Esophagus squamous epithelium (tissue), 5 donors: ENCODE data around the gene HCLS1. TPM values are rescaled to one million over a fixed set of nuclear protein-coding genes. Genes with fewer than 3 reads are reported as not detected.

Experiments
- DNase-seq: peaks from one replicate; lab custom pipeline; 2025; lab: John Stamatoyannopoulos, UW
- H3K27ac ChIP-seq, 4 donors: fragments of 200-600 bp; sonication (generic); one replicate each; pipeline ENCODE4 v1.5.1; 2016 to 2019; ENCODE audit warnings: mild to moderate bottlenecking in 1 of 4
- H3K27me3 ChIP-seq, 4 donors: fragments of 200-600 bp; sonication (generic); 1 replicate in 3 of 4; 2 replicates in 1 of 4; pipeline versions ENCODE4 v1.5.1 to v1.6.0; 2017 to 2021; ENCODE audit warnings: antibody characterized with exemption in 1 of 4
- H3K36me3 ChIP-seq, 3 donors: fragments of 200-600 bp; sonication (generic); one replicate each; pipeline ENCODE4 v1.5.1; 2016 to 2019
- H3K4me1 ChIP-seq, 3 donors: fragments of 200-600 bp; sonication (generic); one replicate each; pipeline ENCODE4 v1.5.1; 2017 to 2019
- H3K4me3 ChIP-seq, 4 donors: fragments of 200-600 bp; sonication (generic); 1 replicate in 3 of 4; 2 replicates in 1 of 4; pipeline ENCODE4 v1.5.1; 2016 to 2019; ENCODE audit warnings: mild to moderate bottlenecking in 2 of 4, moderate library complexity in 1 of 4
- H3K9me3 ChIP-seq, 3 donors: fragments of 200-600 bp; sonication (generic); one replicate each; pipeline ENCODE4 v1.5.1; 2016 to 2019
- CTCF ChIP-seq, 6 experiments: fragments of 450-650 bp in 4 of 6; fragments of 200-600 bp in 2 of 6; sonication (generic) in 2 of 6; IDR thresholded peaks; one replicate each; pipeline ENCODE4 v1.5.1; 2016 to 2019; ENCODE audit warnings: antibody characterized with exemption in 6 of 6, mild to moderate bottlenecking in 4 of 6, moderate library complexity in 4 of 6
- POLR2A ChIP-seq, 4 donors: fragments of 450-650 bp; IDR thresholded peaks; one replicate each; pipeline ENCODE4 v1.6.1; 2017; ENCODE audit warnings: antibody characterized with exemption in 4 of 4, mild to moderate bottlenecking in 4 of 4, moderate library complexity in 3 of 4
- WGBS, 2 donors: methylation state at CpG; one replicate each; pipeline ENCODE4 v1.1.5; 2018; 5-methylcytosine and 5-hydroxymethylcytosine counted together
- intact Hi-C: fragments of 100-400 bp; cut with DNase I; formaldehyde crosslinking; loops from one replicate; pipeline ENCODE4 v1.15.0; 2022
- total RNA-seq, 4 donors: library from RNA; depleted of rRNA; stranded (reverse); fragments of >200 nt; gene quantifications; one replicate each; pipeline ENCODE4 v1.1.0, GENCODE V29; 2016
- donor health status: DM: yes; HTN: yes; CAD: no.

The HCLS1 gene
- total RNA-seq, 4 donors from 2014 or later: 4.4 to 46.7 (median 17.4) TPM

GRCh38 chr3:121630355-121630754, 30.3 kb downstream of the HCLS1 start:
- Histone ChIP-seq H3K27ac (no peak overlapping the region), H3K9me3 (no peaks in the 10 kb centered on the region), H3K36me3 (peaks cover 0 to 7% (median 0%) of the 10 kb centered on the region in 3 donors), H3K4me1 (no peaks in the 10 kb centered on the region), H3K27me3 (no peaks in the 10 kb centered on the region), H3K4me3 (no peak overlapping the region)
- WGBS, 2 donors: 91 to 100% methylated on average over 1 of the region's 1 CpG
- TF ChIP-seq CTCF (IDR thresholded peaks at IDR 0.05): no peak
- no peak for TF ChIP-seq POLR2A (IDR thresholded peaks at IDR 0.05)
- no peak for DNase-seq
- intact Hi-C loops: no loop called here

- intact Hi-C loops: no loop called here
- Histone ChIP-seq H3K4me3 (no peak overlapping the region), H3K9me3 (no peaks in the 10 kb centered on the region), H3K27me3 (no peaks in the 10 kb centered on the region), H3K4me1 (no peaks in the 10 kb centered on the region), H3K27ac (no peak overlapping the region), H3K36me3 (peaks cover 0 to 7% (median 0%) of the 10 kb centered on the region in 3 donors)
- no peak for DNase-seq
- no peak for TF ChIP-seq POLR2A (IDR thresholded peaks at IDR 0.05)
- TF ChIP-seq CTCF (IDR thresholded peaks at IDR 0.05): no peak
- 90% methylated on average over 6 of the region's 6 CpGs for WGBS, 2 donors
Measured at GRCh38 chr3:121629601-121630000, 31.1 kb downstream of the HCLS1 start.

GRCh38 chr3:121627622-121628021, 33.1 kb downstream of the HCLS1 start:
- Histone ChIP-seq H3K27me3 (no peaks in the 10 kb centered on the region), H3K36me3 (peaks cover 0 to 7% (median 0%) of the 10 kb centered on the region in 3 donors), H3K4me1 (no peaks in the 10 kb centered on the region), H3K9me3 (no peaks in the 10 kb centered on the region), H3K27ac (no peak overlapping the region), H3K4me3 (no peak overlapping the region)
- no peak for TF ChIP-seq POLR2A (IDR thresholded peaks at IDR 0.05)
- TF ChIP-seq CTCF (IDR thresholded peaks at IDR 0.05): no peak
- DNase-seq: no peak
- intact Hi-C loops: no loop called here
- WGBS, 2 donors: 71% methylated on average over 3 of the region's 3 CpGs

GRCh38 chr3:121627211-121627610, 33.5 kb downstream of the HCLS1 start:
- DNase-seq: no peak

GRCh38 chr3:121626495-121626894, 34.2 kb downstream of the HCLS1 start:
- 92 to 95% methylated on average over 4 of the region's 4 CpGs for WGBS, 2 donors
- Histone ChIP-seq H3K4me1 (no peaks in the 10 kb centered on the region), H3K27ac (no peak overlapping the region), H3K4me3 (no peak overlapping the region), H3K27me3 (no peaks in the 10 kb centered on the region), H3K36me3 (peaks cover 0 to under 1% (median 0%) of the 10 kb centered on the region in 3 donors), H3K9me3 (no peaks in the 10 kb centered on the region)
- TF ChIP-seq CTCF (IDR thresholded peaks at IDR 0.05): no peak
- no peak for TF ChIP-seq POLR2A (IDR thresholded peaks at IDR 0.05)
- DNase-seq: no peak
- intact Hi-C loops: no loop called here

More at GRCh38 chr3:121627211-121627610, 33.5 kb downstream of the HCLS1 start:
- no peaks in the 10 kb centered on the region for H3K9me3 ChIP-seq
- no peaks in the 10 kb centered on the region for H3K4me1 ChIP-seq
- intact Hi-C loops: no loop called here
- H3K27ac ChIP-seq: no peak overlapping the region
- H3K36me3 ChIP-seq: peaks cover 0 to 7% (median 0%) of the 10 kb centered on the region in 3 donors
- H3K27me3 ChIP-seq: no peaks in the 10 kb centered on the region
- no peak overlapping the region for H3K4me3 ChIP-seq
- 73 to 79% methylated on average over 3 to 4 of the region's 4 CpGs for WGBS, 2 donors
- TF ChIP-seq CTCF (IDR thresholded peaks at IDR 0.05): no peak
- no peak for TF ChIP-seq POLR2A (IDR thresholded peaks at IDR 0.05)
